Activated CD8-positive, alpha-beta memory T cell treated with anti-CD3 and anti-CD28 coated beads, Interleukin-2, amount 10 ng/mL, durations not matched to agents 7 days and 5 days (primary cell): Measurements from ENCODE around the gene MRFAP1. TPM values are rescaled to one million over a fixed set of nuclear protein-coding genes. Genes with fewer than 3 reads are reported as not detected.
"Not testable (repeated sequence)": the region's sequence is repeated elsewhere in the genome, so short reads cannot be mapped to it uniquely, and the experiment has no call there.

Source experiments
- ATAC-seq: fragments of 150-1000 bp; cut with Tn5 transposase; one replicate; pipeline ENCODE4 v1.10.0; 2021; ENCODE audit warnings: moderate library complexity
- CTCF ChIA-PET: fragments of 350-600 bp; sonication (Branson Sonifier 250); formaldehyde crosslinking; loops from one replicate; lab custom pipeline; 2021; ENCODE audit warnings: antibody characterized with exemption; lab: Charles Lee
- DNase-seq: peaks from one replicate; pipeline ENCODE4 v3.0.0-alpha.2; 2020
- H3K27ac Mint-ChIP-seq: one replicate; pipeline ENCODE4 v1.8.0; 2021; ENCODE audit warnings: mild to moderate bottlenecking, mixed read lengths
- H3K27me3 Mint-ChIP-seq: one replicate; pipeline ENCODE4 v1.8.0; 2021; ENCODE audit warnings: mixed read lengths
- H3K36me3 Mint-ChIP-seq: one replicate; pipeline ENCODE4 v1.8.0; 2021; ENCODE audit warnings: mild to moderate bottlenecking, mixed read lengths
- H3K4me1 Mint-ChIP-seq: one replicate; pipeline ENCODE4 v1.8.0; 2021; ENCODE audit warnings: mixed read lengths
- H3K4me3 Mint-ChIP-seq: one replicate; pipeline ENCODE4 v1.8.0; 2021; ENCODE audit warnings: mild to moderate bottlenecking, moderate library complexity, mixed read lengths
- H3K9me3 Mint-ChIP-seq: one replicate; pipeline ENCODE4 v1.8.0; 2022; ENCODE audit warnings: low read depth, mixed read lengths
- total RNA-seq, 2 experiments: library from RNA; stranded (reverse); gene quantifications; one replicate each; pipeline ENCODE4 v1.2.3, GENCODE V29; 2021

The MRFAP1 gene
- total RNA-seq, 2 experiments from 2014 or later, result 109 to 122 TPM

DNA sequence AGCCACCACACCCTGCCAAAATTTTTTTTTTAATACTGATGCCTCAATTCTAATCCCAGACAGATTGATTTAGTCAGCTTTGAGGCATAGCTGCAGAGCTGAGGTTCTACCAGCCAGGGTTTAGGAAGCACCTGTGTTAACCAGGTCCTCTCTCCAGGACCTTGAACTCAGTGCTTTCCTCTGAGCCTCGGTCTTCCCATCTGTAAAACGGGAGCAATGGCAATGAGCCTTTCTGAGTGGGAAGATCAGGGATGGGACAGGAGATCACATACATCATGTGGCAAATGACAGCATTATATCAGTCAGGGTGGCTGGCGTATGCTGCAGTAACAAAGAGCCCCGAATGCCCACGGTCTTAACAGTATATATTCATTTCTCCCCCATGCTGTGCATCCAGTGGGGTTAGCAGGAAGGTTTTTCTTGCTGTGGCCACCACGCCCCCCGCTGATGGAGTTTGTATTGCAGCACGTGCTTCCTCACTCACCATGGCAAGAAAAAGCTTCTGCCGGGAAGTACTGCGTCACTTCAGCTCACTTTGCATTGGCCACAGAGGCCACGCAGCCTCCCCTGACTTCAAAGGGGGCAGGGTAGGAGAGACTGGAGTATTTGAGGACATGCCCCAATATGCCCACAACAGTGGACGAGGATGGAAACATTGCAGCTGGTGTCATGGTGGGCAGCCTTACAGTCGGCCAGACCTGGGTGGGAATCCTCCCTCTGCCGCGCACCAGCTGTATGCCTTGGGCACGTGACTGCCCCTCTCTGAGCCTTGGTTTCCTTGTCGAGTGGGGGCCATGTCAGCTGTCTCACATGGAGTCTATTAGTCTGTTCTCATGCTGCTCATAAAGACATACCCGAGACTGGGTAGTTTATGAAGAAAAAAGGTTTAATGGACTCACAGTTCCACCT is 24.1 kb upstream of the MRFAP1 start:
- DNase-seq, result no peak
- peaks cover 43% of the 10 kb centered on the region for H3K36me3 Mint-ChIP-seq
- ATAC-seq, result no peak
- H3K4me1 Mint-ChIP-seq, result no peaks in the 10 kb centered on the region
- H3K9me3 Mint-ChIP-seq, result no peaks in the 10 kb centered on the region
- CTCF ChIA-PET, result no interaction called here
- H3K27ac Mint-ChIP-seq, result no peak overlapping the region
- H3K27me3 Mint-ChIP-seq, result no peaks in the 10 kb centered on the region
- H3K4me3 Mint-ChIP-seq, result no peak overlapping the region

DNA sequence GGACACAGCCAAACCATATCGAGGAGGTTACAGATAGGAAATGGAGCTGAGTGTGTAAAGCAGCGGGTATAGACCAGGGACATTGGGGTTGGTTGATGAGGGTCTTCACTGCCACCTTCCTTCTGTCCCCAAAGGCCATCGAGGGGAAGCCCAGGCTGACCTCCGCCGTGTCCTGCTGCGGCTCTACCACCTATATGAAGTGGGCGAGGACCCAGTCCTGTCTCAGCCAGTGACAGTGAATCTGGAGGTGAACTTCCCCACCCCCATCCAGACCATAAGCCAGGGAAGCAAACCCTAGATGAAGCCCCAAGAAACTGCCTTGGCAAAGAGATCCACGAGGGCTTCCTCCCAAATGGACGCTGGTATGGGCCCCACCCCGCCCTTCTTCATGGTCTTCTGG is 23.2 kb upstream of the MRFAP1 start:
- CTCF ChIA-PET, result no interaction called here
- Mint-ChIP-seq H3K36me3 (peaks cover 38% of the 10 kb centered on the region), H3K27me3 (no peaks in the 10 kb centered on the region), H3K4me3 (no peak overlapping the region), H3K4me1 (no peaks in the 10 kb centered on the region), H3K9me3 (no peaks in the 10 kb centered on the region), H3K27ac (no peak overlapping the region)
- ATAC-seq (no peak), DNase-seq (no peak)

DNA sequence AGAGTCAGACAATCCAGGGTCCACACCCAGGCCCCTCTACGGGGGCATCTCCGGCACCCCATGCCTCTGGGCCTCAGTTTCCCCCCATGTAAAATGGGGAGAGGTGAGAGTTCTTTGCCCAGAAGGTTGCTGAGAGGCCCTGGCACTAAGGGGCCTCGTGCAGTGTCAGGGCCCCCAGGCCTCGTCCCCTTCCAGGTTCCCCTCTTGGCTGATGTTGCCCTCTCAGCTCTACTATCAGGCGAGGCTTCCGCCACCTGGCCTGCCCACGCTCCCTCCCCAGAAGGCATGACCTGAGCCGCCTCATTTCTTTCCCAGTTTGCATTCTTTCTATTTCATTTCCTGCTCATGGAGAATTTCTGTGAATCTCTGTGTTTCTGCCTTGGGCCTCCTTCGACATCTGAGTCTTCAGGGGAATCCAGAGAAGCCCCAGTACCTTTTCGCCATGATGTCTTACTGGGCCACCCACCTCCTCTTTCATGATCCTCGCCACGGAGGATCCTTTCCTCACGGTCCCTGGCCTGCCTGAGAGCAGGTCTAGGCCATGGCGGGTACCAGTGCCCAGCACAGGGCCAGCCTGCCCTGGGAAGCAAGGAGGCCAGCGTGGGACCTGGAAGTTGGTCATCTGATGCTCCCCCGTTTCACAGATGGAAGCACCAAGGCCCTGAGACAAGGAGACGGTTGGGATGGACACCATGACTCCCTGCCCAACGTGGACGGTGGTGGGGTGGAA is 21.9 kb upstream of the MRFAP1 start:
- Mint-ChIP-seq H3K4me3 (no peak overlapping the region), H3K27me3 (no peaks in the 10 kb centered on the region), H3K36me3 (peaks cover 34% of the 10 kb centered on the region), H3K27ac (no peak overlapping the region), H3K9me3 (no peaks in the 10 kb centered on the region), H3K4me1 (no peaks in the 10 kb centered on the region)
- no peak for DNase-seq
- CTCF ChIA-PET, result no interaction called here
- ATAC-seq, result no peak

DNA sequence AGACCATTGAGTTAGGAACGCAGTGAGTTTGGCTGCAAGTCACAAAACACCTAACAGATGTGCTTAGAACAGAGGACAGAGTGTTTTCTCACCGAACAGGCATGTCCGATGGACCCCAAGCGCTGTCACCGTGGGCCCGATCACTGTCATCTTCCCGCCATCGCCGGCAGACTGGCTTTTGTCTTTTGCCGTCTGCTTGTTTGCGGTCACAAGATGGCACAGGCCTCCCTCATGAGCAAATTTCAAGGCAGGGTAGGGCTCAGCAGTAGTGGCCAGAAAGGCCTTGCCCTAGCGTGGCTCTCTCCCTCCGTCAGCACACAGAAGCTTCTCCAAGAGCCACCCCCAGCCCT is 21.4 kb upstream of the MRFAP1 start:
- H3K27ac Mint-ChIP-seq, result no peak overlapping the region
- ATAC-seq, result no peak
- H3K4me3 Mint-ChIP-seq, result no peak overlapping the region
- H3K27me3 Mint-ChIP-seq, result no peaks in the 10 kb centered on the region
- no peak for DNase-seq
- H3K36me3 Mint-ChIP-seq, result peaks cover 29% of the 10 kb centered on the region
- CTCF ChIA-PET, result no interaction called here
- no peaks in the 10 kb centered on the region for H3K4me1 Mint-ChIP-seq
- no peaks in the 10 kb centered on the region for H3K9me3 Mint-ChIP-seq

DNA sequence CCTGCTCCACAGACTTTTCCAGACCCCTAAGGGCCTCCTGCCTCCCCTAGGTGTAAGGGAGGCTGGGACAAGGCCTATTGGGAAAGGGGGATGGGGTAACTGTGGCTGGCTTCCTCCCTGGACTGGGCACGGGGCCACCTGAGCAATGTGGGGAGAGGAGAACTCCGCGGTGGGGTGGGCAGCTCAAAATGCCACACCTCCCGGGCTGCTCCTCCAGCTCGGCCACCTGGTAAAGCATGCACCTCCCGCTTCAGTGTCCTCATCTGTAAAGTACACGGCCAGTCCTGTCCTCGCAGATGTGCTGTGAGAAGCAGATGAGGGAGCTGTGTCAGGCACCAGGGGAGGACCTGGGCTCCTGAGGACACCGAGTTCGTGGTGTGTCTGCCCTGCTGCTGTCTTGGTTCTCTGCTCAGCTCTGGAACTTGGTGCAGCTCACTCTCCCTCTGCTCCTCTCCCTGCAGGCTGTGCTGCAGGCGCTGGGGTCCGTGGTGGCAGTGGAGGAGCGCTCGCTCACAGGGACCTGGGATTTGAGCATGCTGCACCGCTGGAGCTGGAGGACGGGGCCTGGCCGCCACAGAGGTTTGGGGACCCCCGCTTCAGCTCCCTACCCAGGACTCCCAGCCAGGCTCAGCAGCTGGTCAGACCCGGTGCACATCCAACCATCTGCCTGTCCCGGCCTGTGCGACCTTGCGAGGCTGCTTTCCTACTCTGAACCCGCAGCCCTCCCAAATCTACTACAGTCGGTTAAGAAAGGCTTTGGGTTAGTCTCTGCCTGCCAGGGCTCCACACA is 20.8 kb upstream of the MRFAP1 start:
- Mint-ChIP-seq H3K36me3 (peaks cover 25% of the 10 kb centered on the region), H3K27ac (no peak overlapping the region), H3K9me3 (no peaks in the 10 kb centered on the region), H3K27me3 (no peaks in the 10 kb centered on the region), H3K4me1 (no peaks in the 10 kb centered on the region), H3K4me3 (no peak overlapping the region)
- DNase-seq (no peak), ATAC-seq (no peak)
- CTCF ChIA-PET, result no interaction called here

DNA sequence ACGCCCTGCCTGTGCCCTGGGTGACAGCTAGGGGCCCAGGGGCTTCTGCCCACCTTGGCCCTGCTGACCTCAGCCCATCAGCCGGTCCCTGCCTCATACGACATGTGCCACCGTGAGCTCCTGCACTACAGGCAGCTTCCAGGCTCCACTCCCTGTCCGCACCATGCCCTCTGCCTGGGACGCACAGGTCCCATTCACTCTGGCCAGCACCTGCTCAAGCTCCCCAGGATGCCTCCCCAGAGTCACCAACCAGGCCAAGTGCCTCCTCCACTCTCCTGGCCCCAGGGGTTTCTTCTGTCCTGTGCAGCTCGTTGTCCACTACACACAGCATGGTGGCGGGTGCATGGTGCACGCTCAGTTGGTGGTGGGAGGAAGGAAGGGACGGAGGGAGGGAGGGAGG is 20.2 kb upstream of the MRFAP1 start:
- peaks cover 25% of the 10 kb centered on the region for H3K36me3 Mint-ChIP-seq
- ATAC-seq (no peak), DNase-seq (no peak)
- H3K27me3 Mint-ChIP-seq, result no peaks in the 10 kb centered on the region
- no peak overlapping the region for H3K4me3 Mint-ChIP-seq
- no peak overlapping the region for H3K27ac Mint-ChIP-seq
- H3K9me3 Mint-ChIP-seq, result no peaks in the 10 kb centered on the region
- no peaks in the 10 kb centered on the region for H3K4me1 Mint-ChIP-seq
- CTCF ChIA-PET, result no interaction called here

DNA sequence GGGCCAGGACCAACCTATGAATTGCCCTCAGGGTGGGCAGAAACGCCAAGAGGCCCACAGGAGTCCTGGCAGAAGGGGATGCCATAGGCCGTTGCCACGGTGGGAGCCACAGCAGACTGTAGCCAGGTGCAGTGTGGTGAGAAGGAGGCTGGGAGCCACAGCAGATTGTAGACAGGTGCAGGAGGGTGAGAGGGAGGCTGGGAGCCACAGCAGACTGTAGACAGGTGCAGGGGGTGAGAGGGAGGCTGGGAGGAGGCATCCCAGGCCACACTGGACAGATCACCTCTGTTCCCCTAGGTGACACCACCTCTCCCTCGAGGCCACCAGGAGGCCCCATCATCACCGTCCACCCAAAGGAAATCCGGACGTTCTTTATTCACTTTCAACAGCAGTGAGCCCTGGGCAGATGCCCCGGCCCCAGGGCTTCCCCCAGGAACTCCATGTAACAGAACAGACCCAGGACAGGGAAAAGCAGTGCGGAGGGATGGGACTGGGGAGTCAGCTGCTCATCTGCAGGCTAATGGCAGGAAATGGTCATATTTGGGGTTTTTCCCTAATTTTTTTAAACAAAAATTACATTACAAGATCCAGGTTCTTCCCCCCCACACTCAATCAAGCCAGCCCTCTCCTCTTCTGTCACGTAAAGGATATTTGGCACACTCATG is 19.5 kb upstream of the MRFAP1 start:
- no peaks in the 10 kb centered on the region for H3K9me3 Mint-ChIP-seq
- H3K27ac Mint-ChIP-seq, result no peak overlapping the region
- H3K4me1 Mint-ChIP-seq, result no peaks in the 10 kb centered on the region
- no peaks in the 10 kb centered on the region for H3K27me3 Mint-ChIP-seq
- H3K36me3 Mint-ChIP-seq, result peaks cover 23% of the 10 kb centered on the region
- H3K4me3 Mint-ChIP-seq, result no peak overlapping the region
- CTCF ChIA-PET, result no interaction called here
- ATAC-seq, result no peak
- no peak for DNase-seq

DNA sequence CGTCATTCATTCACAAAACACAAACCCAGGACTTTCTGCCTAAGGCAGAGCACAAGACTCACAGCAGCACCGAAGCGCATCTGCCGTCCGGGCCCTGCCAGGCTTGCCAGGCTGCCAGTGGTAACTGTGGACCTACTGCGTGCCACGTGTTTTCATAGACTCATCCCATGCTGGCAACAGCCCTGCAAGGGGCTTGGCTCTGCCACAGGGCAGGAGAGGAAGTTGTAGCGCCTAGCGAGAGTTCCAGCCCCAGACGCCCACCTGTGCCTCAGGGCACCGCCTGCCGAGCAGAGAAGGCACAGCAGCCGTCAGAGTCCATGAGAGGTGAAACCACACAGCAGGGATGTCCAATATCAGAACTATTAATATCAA is 18.9 kb upstream of the MRFAP1 start:
- Mint-ChIP-seq H3K27me3 (no peaks in the 10 kb centered on the region), H3K27ac (no peak overlapping the region), H3K9me3 (no peaks in the 10 kb centered on the region), H3K36me3 (peaks cover 18% of the 10 kb centered on the region), H3K4me3 (no peak overlapping the region), H3K4me1 (no peaks in the 10 kb centered on the region)
- CTCF ChIA-PET, result no interaction called here
- DNase-seq (no peak), ATAC-seq (no peak)

DNA sequence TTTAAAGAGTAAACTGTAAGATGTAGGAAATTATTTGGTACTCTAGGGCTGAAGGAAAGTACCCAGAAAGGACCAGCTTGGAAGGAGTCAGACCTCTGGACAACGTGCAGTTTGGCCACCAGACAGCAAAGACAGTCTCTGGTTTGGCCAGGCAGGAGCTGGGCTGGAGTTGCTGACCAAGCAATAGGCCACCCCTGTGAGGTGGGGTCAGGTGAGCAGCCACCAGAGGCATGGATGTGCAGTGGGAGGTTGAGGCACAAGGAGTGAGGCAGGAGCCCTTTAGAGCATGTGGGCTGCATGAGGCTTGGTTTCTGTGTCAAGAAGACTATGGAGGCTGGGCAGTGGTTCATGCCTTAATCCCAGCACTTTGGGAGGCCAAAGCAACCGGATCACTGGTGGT is 17.7 kb upstream of the MRFAP1 start:
- Mint-ChIP-seq H3K9me3 (no peaks in the 10 kb centered on the region), H3K27ac (no peak overlapping the region), H3K27me3 (no peaks in the 10 kb centered on the region), H3K36me3 (peaks cover 7% of the 10 kb centered on the region), H3K4me1 (no peaks in the 10 kb centered on the region), H3K4me3 (no peak overlapping the region)
- DNase-seq (no peak), ATAC-seq (no peak)
- CTCF ChIA-PET, result no interaction called here

DNA sequence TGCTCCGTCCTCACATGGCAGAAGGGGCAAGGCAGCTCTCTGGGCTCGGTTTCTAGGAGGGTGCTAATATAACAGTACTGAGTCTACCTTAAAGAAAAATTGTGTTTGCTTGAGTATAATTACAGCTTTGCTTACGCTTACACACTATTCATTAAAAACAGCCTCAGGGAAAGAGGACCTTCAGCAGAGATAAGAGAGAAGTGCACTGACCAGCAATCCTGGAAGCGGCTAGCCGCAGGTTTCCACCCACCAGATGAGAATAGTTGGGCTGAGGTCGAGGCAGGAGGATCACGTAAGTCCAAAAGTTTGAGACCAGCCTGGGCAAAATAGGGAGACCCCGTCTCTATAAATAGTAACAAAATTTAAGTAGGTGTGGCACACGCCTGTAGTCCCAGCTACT is 15.2 kb upstream of the MRFAP1 start:
- H3K36me3 Mint-ChIP-seq, result no peaks in the 10 kb centered on the region
- CTCF ChIA-PET, result no interaction called here
- ATAC-seq (no peak), DNase-seq (no peak)
- no peaks in the 10 kb centered on the region for H3K9me3 Mint-ChIP-seq
- H3K4me1 Mint-ChIP-seq, result no peaks in the 10 kb centered on the region
- H3K27me3 Mint-ChIP-seq, result no peaks in the 10 kb centered on the region
- H3K4me3 Mint-ChIP-seq, result no peak overlapping the region
- no peak overlapping the region for H3K27ac Mint-ChIP-seq

DNA sequence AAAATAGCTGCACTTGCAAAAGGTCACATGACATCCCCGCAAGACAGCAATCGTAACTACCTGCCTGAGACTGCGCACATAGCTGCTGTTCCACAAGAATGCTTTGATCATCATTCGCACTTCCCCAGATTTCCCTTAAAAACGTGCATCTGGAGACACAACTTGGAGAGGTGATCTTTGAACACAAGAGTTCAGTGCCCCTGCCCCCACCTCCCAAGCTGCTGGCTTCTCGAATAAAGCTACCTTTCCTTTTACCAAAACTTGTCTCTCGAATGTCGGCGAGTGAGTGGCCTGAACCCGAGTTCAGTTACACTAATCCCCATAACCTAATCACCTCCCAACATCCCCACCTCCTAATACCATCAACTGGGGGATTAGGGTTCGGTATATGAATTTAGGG is 14.4 kb upstream of the MRFAP1 start:
- no peak overlapping the region for H3K27ac Mint-ChIP-seq
- no peaks in the 10 kb centered on the region for H3K36me3 Mint-ChIP-seq
- H3K9me3 Mint-ChIP-seq, result no peaks in the 10 kb centered on the region
- H3K27me3 Mint-ChIP-seq, result no peaks in the 10 kb centered on the region
- ATAC-seq, result no peak
- no peak overlapping the region for H3K4me3 Mint-ChIP-seq
- no peaks in the 10 kb centered on the region for H3K4me1 Mint-ChIP-seq
- no peak for DNase-seq
- CTCF ChIA-PET, result no interaction called here

DNA sequence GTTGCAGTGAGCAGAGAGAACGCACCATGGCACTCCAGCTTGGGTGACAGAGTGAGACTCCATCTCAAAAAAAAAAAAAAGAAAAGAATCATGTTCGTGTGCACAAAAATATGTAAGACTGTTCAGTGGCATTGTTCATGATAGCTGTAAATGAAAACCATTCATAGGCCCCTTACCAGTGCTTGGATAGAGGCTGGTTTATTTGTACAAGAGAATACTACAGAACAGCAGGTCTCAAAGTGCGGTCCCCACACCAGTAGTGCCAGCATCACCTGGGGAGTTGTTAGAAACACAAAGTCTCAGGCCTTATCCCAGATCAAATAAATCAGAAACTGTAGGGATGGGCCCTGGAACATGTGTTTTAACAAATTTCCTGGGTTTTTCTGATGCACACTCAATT is 12.7 kb upstream of the MRFAP1 start:
- no peaks in the 10 kb centered on the region for H3K4me1 Mint-ChIP-seq
- no peak overlapping the region for H3K27ac Mint-ChIP-seq
- no peak for DNase-seq
- ATAC-seq, result no peak
- no peak overlapping the region for H3K4me3 Mint-ChIP-seq
- no peaks in the 10 kb centered on the region for H3K36me3 Mint-ChIP-seq
- H3K9me3 Mint-ChIP-seq, result no peaks in the 10 kb centered on the region
- no peaks in the 10 kb centered on the region for H3K27me3 Mint-ChIP-seq
- CTCF ChIA-PET, result no interaction called here

DNA sequence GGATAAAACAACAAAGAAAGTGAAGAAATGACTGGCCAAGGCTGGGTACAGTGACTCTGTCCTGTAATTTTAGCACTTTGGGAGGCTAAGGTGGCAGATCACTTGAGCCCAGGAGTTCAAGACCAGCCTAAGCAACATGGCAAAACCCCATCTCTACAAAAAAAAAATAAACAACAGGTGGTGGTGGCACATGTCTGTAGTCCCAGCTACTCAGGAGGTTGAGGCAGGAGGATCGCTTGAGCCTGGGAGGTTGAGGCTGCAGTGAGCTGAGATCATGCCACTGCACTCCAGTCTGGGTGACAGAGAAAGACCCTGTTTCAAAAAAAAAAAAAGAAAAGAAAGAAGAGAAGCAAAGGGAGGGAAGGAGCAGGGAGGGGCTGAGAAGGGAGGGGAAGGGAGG is 12.0 kb upstream of the MRFAP1 start:
- ATAC-seq, H3K4me3 Mint-ChIP-seq, CTCF ChIA-PET, H3K4me1 Mint-ChIP-seq, H3K9me3 Mint-ChIP-seq, H3K36me3 Mint-ChIP-seq, H3K27me3 Mint-ChIP-seq, DNase-seq, H3K27ac Mint-ChIP-seq: not testable (repeated sequence)
